ENCODE measurements around the gene CLDN25.
"Not testable (repeated sequence)": the region's sequence is repeated elsewhere in the genome, so short reads cannot be mapped to it uniquely, and the experiment has no call there.

DNA sequence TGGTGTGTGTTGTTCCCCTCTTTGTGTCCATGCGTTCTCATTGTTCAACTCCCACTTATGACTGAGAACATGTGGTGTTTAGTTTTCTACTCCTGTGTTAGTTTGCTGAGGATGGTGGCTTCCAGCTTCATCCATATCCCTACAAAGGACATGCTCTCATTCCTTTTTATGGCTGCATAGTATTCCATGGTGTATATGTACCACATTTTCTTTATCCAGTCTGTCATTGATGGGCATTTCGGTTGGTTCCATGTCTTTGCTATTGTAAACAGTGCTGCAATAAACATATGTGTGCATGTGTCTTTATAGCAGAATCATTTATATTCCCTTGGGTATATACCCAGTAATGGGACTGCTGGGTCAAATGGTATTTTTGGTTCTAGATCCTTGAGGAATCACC lies 16.6 kb upstream of the CLDN25 start:
- TF ChIP-seq, protein P1, sequence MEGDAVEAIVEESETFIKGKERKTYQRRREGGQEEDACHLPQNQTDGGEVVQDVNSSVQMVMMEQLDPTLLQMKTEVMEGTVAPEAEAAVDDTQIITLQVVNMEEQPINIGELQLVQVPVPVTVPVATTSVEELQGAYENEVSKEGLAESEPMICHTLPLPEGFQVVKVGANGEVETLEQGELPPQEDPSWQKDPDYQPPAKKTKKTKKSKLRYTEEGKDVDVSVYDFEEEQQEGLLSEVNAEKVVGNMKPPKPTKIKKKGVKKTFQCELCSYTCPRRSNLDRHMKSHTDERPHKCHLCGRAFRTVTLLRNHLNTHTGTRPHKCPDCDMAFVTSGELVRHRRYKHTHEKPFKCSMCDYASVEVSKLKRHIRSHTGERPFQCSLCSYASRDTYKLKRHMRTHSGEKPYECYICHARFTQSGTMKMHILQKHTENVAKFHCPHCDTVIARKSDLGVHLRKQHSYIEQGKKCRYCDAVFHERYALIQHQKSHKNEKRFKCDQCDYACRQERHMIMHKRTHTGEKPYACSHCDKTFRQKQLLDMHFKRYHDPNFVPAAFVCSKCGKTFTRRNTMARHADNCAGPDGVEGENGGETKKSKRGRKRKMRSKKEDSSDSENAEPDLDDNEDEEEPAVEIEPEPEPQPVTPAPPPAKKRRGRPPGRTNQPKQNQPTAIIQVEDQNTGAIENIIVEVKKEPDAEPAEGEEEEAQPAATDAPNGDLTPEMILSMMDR (IDR thresholded peaks at IDR 0.05) = not testable (repeated sequence)
- not testable (repeated sequence) for TF ChIP-seq SIN3A (IDR thresholded peaks at IDR 0.05; ENCODE audit: borderline replicate concordance, insufficient read depth, low read depth, low read length); POLR2AphosphoS5 (IDR thresholded peaks at IDR 0.05; ENCODE audit: low read depth, low read length)
- TF ChIP-seq, protein P2, sequence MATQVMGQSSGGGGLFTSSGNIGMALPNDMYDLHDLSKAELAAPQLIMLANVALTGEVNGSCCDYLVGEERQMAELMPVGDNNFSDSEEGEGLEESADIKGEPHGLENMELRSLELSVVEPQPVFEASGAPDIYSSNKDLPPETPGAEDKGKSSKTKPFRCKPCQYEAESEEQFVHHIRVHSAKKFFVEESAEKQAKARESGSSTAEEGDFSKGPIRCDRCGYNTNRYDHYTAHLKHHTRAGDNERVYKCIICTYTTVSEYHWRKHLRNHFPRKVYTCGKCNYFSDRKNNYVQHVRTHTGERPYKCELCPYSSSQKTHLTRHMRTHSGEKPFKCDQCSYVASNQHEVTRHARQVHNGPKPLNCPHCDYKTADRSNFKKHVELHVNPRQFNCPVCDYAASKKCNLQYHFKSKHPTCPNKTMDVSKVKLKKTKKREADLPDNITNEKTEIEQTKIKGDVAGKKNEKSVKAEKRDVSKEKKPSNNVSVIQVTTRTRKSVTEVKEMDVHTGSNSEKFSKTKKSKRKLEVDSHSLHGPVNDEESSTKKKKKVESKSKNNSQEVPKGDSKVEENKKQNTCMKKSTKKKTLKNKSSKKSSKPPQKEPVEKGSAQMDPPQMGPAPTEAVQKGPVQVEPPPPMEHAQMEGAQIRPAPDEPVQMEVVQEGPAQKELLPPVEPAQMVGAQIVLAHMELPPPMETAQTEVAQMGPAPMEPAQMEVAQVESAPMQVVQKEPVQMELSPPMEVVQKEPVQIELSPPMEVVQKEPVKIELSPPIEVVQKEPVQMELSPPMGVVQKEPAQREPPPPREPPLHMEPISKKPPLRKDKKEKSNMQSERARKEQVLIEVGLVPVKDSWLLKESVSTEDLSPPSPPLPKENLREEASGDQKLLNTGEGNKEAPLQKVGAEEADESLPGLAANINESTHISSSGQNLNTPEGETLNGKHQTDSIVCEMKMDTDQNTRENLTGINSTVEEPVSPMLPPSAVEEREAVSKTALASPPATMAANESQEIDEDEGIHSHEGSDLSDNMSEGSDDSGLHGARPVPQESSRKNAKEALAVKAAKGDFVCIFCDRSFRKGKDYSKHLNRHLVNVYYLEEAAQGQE (IDR thresholded peaks at IDR 0.05; ENCODE audit: insufficient read depth in 1 of 2, low read depth in 2 of 2, low read length in 1 of 2) = not testable (repeated sequence)

All from Panc1 (cell line).